OCI-LY3 (cell line): ENCODE results near the gene MTCH1.

Source experiments
- H2AFZ ChIP-seq: fragments of 200-600, 300-600 bp; shearing (Covaris generic); 2 replicates; pipeline ENCODE4 v1.6.0; 2014; ENCODE audit warnings: antibody characterized with exemption, low read depth, low read length
- H3K27ac ChIP-seq: fragments of 200-600, 300-600 bp; sonication (generic); 2 replicates; pipeline ENCODE4 v1.5.1; 2014; ENCODE audit warnings: mild to moderate bottlenecking, low read length, moderate library complexity, mixed read lengths
- H3K27me3 ChIP-seq: fragments of 200-600, 300-600 bp; sonication (generic); 2 replicates; pipeline ENCODE4 v1.6.1; 2014; ENCODE audit warnings: low read depth, low read length, mixed read lengths
- H3K36me3 ChIP-seq: fragments of 200-600, 300-600 bp; sonication (generic); replicated peaks from 2 replicates; pipeline ENCODE3; 2014; ENCODE audit warnings: low read depth, low read length, mixed read lengths
- H3K4me1 ChIP-seq: fragments of 300-600, 200-600 bp; sonication (generic); 2 replicates; pipeline ENCODE4 v1.6.1; 2014; ENCODE audit warnings: low read length, mixed read lengths
- H3K4me2 ChIP-seq: fragments of 200-600, 300-600 bp; sonication (generic); 2 replicates; pipeline ENCODE4 v1.6.1; 2014; ENCODE audit warnings: low read length, mixed read lengths
- H3K4me3 ChIP-seq: fragments of 300-600, 200-600 bp; sonication (generic); 2 replicates; pipeline ENCODE4 v1.5.1; 2014; ENCODE audit warnings: antibody characterized with exemption, mild to moderate bottlenecking, low read length, moderate library complexity
- H3K79me2 ChIP-seq: fragments of 300-600, 200-600 bp; shearing (Covaris generic); 2 replicates; pipeline ENCODE4 v1.6.1; 2014; ENCODE audit warnings: mild to moderate bottlenecking, low read length, mixed read lengths
- H3K9ac ChIP-seq: fragments of 300-600, 200-600 bp; shearing (Covaris generic); 2 replicates; pipeline ENCODE4 v1.6.0; 2014; ENCODE audit warnings: mild to moderate bottlenecking, low read length, moderate library complexity
- H3K9me3 ChIP-seq: fragments of 200-600, 300-600 bp; shearing (Covaris generic); 2 replicates; pipeline ENCODE4 v1.6.1; 2014; ENCODE audit warnings: low read length, mixed read lengths; ENCODE audit not compliant: insufficient read depth
- H4K20me1 ChIP-seq: fragments of 200-600, 300-600 bp; sonication (generic); 2 replicates; pipeline ENCODE4 v1.6.1; 2016; ENCODE audit warnings: low read length, mixed read lengths; ENCODE audit not compliant: insufficient read depth
- CTCF ChIP-seq: fragments of 200-600, 300-600 bp; sonication (generic); IDR thresholded peaks from 2 replicates; pipeline ENCODE4 v1.5.1; 2014; ENCODE audit warnings: antibody characterized with exemption, low read length, low read depth
- EZH2phosphoT487 ChIP-seq: fragments of 200-600 bp; shearing (Covaris generic); IDR thresholded peaks from 2 replicates; pipeline ENCODE4 v1.6.1; 2018; ENCODE audit warnings: antibody characterized with exemption, mixed run types, low read depth

The MTCH1 gene

GRCh38 chr6:36967301-36967700 is 18.7 kb downstream of the MTCH1 start:
- Histone ChIP-seq H3K4me3 (no peak overlapping the region), H2AFZ (no peak overlapping the region), H3K9me3 (no peaks in the 10 kb centered on the region), H3K79me2 (no peaks in the 10 kb centered on the region), H4K20me1 (no peaks in the 10 kb centered on the region), H3K36me3 (peaks cover 53% of the 10 kb centered on the region), H3K27ac (no peak overlapping the region), H3K4me1 (peaks cover 10% of the 10 kb centered on the region), H3K27me3 (no peaks in the 10 kb centered on the region), H3K9ac (no peak overlapping the region), H3K4me2 (no peak overlapping the region)
- no peak for TF ChIP-seq CTCF
- TF ChIP-seq EZH2phosphoT487 = no peak

GRCh38 chr6:36964908-36965307 is 21.1 kb downstream of the MTCH1 start:
- H3K9ac ChIP-seq = no peak overlapping the region
- H4K20me1 ChIP-seq = no peaks in the 10 kb centered on the region

GRCh38 chr6:36964349-36964748 is 21.6 kb downstream of the MTCH1 start:
- Histone ChIP-seq H2AFZ (no peak overlapping the region), H3K9ac (no peak overlapping the region)
- no peak for TF ChIP-seq CTCF
- no peak for TF ChIP-seq EZH2phosphoT487

More at GRCh38 chr6:36964908-36965307, 21.1 kb downstream of the MTCH1 start:
- no peak overlapping the region for H3K4me3 ChIP-seq
- no peak overlapping the region for H2AFZ ChIP-seq
- H3K9me3 ChIP-seq = no peaks in the 10 kb centered on the region
- H3K27ac ChIP-seq = no peak overlapping the region
- no peaks in the 10 kb centered on the region for H3K79me2 ChIP-seq
- TF ChIP-seq EZH2phosphoT487 (no peak), CTCF (no peak)
- peaks cover 30% of the 10 kb centered on the region for H3K36me3 ChIP-seq
- H3K4me1 ChIP-seq = peaks cover 10% of the 10 kb centered on the region
- H3K4me2 ChIP-seq = no peak overlapping the region
- no peaks in the 10 kb centered on the region for H3K27me3 ChIP-seq

GRCh38 chr6:36963451-36964290 is 22.3 kb downstream of the MTCH1 start:
- no peak for TF ChIP-seq EZH2phosphoT487
- TF ChIP-seq CTCF = no peak
- H3K4me1 ChIP-seq = peaks cover 10% of the 10 kb centered on the region
- H4K20me1 ChIP-seq = no peaks in the 10 kb centered on the region
- peaks cover 24% of the 10 kb centered on the region for H3K36me3 ChIP-seq
- H2AFZ ChIP-seq = peak overlapping the region; percentile 69
- no peaks in the 10 kb centered on the region for H3K79me2 ChIP-seq
- no peak overlapping the region for H3K27ac ChIP-seq
- no peaks in the 10 kb centered on the region for H3K27me3 ChIP-seq
- H3K4me3 ChIP-seq = peak overlapping the region; percentile 53
- peak overlapping the region; percentile 45 for H3K4me2 ChIP-seq
- no peak overlapping the region for H3K9ac ChIP-seq
- no peaks in the 10 kb centered on the region for H3K9me3 ChIP-seq

More at GRCh38 chr6:36964349-36964748, 21.6 kb downstream of the MTCH1 start:
- H3K27me3 ChIP-seq = no peaks in the 10 kb centered on the region
- no peak overlapping the region for H3K4me3 ChIP-seq
- H3K4me1 ChIP-seq = peaks cover 10% of the 10 kb centered on the region
- no peak overlapping the region for H3K27ac ChIP-seq
- no peak overlapping the region for H3K4me2 ChIP-seq
- H4K20me1 ChIP-seq = no peaks in the 10 kb centered on the region
- H3K9me3 ChIP-seq = no peaks in the 10 kb centered on the region
- H3K79me2 ChIP-seq = no peaks in the 10 kb centered on the region
- H3K36me3 ChIP-seq = peaks cover 26% of the 10 kb centered on the region
